ENCODE results near the gene SVOPL.
"Not testable (repeated sequence)": the region's sequence is repeated elsewhere in the genome, so short reads cannot be mapped to it uniquely, and the experiment has no call there.

SVOPL gene, protein sequence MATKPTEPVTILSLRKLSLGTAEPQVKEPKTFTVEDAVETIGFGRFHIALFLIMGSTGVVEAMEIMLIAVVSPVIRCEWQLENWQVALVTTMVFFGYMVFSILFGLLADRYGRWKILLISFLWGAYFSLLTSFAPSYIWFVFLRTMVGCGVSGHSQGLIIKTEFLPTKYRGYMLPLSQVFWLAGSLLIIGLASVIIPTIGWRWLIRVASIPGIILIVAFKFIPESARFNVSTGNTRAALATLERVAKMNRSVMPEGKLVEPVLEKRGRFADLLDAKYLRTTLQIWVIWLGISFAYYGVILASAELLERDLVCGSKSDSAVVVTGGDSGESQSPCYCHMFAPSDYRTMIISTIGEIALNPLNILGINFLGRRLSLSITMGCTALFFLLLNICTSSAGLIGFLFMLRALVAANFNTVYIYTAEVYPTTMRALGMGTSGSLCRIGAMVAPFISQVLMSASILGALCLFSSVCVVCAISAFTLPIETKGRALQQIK

GRCh38 chr7:138700857-138701536, at the start of gene SVOPL:
Gene SVOPL (minus strand): TSS chr7:138701362. CDS start chr7:138679045, 22,317 bp downstream.
- no peak for DNase-seq

- DNase-seq, result no peak
Observed at GRCh38 chr7:138750473-138750872, 49.3 kb upstream of the SVOPL start.

DNA sequence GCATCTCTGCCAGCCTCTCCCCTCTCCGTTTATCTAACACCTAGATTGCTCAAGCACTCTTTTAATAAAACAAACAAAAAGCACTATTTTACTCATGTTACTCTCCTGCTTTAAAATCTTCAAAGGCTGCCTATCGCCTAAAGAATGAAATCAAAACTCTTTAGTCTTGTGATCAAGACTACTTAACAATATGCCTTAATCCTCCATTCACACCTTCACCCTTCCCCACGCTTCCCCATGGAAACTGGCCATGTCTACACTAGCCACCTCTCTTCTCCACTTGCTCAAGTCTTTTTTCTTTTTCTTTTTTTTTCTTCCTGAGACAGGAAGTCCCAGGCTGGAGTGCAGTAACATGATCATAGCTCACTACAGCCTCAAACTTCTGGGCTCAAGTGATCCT, 48.8 kb upstream of the SVOPL start:
- DNase-seq, result no peak

DNA sequence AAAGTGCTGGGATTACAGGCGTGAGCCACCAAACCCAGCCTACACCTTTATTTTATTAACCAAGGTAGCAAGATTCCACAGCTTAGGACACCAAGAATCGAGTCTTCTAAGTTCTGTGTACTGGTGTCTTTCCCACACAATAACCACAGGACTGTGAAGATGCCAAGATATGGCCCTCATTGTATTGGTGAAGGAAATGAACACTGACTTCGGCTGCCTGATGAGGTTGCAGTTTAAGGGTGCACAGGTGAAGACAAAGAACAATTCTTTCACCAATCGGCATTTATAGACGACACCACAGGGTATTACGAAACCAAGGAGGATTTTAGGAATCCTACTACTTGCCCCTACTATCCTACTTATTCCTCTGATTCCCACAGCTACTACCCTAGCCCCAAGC, 47.5 kb upstream of the SVOPL start:
- no peak for DNase-seq

DNA sequence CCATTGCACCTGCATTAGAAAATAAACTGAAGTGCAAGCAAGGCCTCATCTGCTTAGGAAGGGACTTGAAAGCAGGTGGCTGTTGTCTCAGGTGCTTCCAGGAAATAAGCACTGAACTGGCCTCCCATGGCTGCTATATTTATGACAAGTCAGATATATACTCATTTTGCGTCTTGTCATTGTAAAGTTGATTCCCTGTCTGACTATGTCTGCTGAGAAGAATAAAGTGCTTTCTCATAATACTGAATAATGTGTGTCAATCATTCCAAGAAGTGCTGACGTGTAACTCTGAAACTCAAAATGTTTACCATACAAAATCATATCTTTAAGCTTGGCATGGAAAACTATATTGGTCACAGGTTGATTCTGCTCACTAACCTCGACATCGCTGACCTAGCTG, 44.9 kb upstream of the SVOPL start:
- no peak for DNase-seq

GRCh38 chr7:138745189-138745588, 44.0 kb upstream of the SVOPL start:
- no peak for DNase-seq

DNA sequence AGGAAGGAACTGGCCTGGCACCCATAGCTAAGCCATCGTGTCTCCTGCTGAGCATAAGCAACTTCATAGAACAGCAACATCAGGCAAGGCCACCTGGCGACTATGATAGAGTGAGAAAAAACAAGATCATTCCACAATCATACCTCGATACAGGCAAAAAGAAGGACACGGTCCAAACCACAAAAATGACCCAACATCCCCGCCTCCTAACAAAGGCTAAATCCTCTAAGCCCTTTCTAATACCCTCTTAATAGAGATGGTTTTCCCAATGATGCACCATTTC, 40.2 kb upstream of the SVOPL start:
- no peak for DNase-seq

DNA sequence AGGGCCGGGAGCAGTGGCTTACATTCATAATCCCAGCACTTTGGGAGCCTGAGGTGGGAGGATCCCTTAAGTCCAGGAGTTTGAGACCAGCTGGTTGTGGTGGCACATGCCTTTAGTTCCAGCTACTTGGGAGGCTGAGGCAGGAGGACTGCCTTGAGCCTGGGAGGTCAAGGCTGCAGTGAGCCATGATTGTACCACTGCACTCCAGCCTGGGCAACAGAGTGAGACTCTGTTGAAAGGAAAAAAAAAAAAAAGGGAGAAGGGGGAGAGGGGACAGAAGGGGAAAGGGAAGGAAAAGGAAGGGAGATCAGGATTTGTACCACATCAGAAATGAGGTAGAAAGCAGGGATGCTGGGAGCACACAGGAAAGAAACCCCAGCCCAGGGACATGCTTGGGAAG, 38.7 kb upstream of the SVOPL start:
- no peak for DNase-seq

DNA sequence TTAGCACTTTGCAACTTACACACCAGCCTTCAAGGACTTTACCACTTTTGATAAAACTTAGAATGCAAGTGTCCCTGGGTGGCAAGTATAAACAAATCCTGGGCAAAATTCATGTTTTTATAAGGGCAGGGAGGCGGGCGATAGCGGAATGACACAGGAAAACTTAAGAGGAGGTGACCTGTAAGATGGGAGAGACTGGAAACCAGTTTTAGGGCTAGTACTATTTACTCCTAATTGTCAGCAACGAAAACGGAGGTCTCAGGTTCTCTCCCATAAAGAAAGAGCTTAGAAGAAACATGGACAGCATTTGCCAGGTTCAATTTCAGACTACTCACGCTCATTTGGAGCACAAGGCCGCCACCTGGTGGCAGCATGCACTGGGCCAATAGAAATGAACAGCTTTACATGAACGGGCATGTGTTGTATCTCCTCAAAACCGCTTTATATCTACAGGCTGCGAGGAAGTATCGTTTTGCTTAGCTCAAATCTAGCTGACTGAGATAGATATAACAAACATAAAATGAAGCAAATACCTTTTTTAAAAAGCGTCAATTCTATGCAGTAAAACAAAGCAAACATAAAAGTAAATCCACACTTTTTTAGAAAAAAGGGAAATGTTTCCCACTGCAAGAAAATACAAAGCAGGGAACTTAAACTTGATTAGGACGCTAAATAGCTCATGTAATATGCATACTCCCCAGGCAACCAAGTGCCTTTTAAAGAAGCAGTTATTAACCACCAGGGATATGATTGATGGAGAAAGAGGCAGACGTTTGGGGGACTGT, 37.6 kb upstream of the SVOPL start:
- peak in 55 of 56 donors; percentile 14 to 96 (median 61) for DNase-seq

DNA sequence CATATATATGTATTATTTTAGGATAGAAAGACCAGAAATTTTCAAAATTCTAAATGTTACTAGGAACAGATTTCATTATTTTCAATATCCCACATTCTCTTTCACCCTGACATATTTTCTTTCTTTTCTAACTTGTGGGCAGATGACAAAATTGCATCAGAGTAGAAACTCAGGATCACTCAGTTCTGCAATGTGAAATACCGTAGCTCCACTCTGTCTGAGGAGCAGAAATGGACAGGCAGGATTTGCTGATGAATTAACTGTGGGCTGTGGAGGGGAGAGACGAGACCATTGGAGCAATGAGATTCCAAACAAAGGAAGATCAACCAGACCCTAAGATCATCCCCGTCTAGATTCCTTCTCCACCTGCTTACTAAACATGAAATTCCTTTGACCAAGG, 37.0 kb upstream of the SVOPL start:
- no peak for DNase-seq

- DNase-seq, result no peak
Observed at GRCh38 chr7:138735399-138735798, 34.2 kb upstream of the SVOPL start.

GRCh38 chr7:138731733-138732132, 30.6 kb upstream of the SVOPL start:
- DNase-seq, result not testable (repeated sequence)

- no peak for DNase-seq
Observed at GRCh38 chr7:138729444-138729843, 28.3 kb upstream of the SVOPL start.

DNA sequence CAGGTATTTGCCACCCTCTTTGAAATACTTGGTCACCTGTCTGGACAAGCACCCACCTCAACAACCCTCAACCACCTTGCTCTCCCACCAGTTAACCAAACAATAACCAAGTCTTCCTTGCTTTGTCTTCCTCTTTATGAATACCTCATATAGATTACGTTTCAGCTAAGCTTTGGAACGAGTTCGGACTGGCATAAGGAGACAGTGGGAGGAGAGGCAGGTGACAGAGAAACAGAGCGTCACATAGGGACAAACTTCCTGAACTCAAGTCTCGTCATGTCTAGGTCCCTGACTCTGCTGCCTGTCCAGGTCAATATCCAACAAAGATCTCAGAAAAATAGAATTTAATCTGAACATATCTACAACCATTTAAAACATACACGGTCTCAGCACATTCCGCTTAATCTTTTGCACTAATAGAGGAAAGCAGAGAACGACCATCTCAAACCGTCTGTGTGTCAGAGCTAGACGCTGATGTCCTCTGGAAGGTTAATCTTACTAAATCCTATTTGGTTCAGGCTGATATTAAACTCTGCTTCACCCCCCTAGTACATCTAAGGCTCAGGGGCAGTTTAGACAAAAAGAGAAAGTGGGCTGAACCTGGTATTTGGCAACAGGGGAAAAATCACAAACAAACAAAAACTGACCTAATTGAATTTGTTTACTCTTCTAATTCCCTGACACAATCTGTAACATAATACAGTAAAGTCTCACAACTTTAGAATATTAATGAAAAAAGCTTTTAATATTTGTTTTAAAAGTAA, 26.4 kb upstream of the SVOPL start:
- DNase-seq, result no peak

- DNase-seq, result no peak
Observed at GRCh38 chr7:138726288-138726687, 25.1 kb upstream of the SVOPL start.

DNA sequence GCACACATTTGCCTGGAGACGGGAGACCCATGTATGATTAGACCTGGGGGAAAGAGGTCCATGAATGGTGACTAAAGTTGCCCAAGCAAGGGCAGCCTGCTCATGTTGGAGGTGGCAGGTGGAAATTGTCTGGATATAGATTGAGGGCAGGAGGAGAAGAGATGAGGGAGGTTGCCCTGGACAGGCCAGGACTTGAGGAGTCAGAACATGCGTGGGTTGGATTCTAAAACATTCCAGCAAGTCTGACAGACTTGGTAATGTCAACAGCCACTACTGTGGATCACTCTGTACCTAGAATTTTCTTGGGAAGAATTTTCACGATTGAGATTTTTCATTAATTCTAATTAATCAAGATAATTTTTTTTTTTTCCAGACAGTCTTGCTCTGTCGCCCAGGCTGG, 19.1 kb upstream of the SVOPL start:
- no peak for DNase-seq

GRCh38 chr7:138716889-138717288, 15.7 kb upstream of the SVOPL start:
- DNase-seq, result no peak

GRCh38 chr7:138713191-138713590, 12.0 kb upstream of the SVOPL start:
- no peak for DNase-seq

DNA sequence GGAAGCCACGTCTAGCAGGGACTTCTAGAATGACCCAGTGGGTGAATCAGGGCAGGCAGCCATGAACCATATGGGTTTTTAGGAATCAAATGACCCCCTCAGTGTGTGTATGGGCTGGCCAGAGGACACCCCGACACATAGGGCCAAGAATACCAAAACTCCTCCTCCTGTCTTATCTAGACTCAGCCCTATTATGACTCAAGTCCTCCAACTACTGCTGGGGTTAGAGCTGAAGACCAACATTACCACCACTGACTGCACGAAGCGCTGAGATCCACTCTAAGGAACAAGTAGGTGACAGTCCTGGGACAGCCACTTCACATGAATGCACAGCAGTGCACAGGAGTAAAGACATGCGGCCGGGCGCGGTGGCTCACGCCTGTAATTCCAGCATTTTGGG, 11.5 kb upstream of the SVOPL start:
- no peak for DNase-seq

DNA sequence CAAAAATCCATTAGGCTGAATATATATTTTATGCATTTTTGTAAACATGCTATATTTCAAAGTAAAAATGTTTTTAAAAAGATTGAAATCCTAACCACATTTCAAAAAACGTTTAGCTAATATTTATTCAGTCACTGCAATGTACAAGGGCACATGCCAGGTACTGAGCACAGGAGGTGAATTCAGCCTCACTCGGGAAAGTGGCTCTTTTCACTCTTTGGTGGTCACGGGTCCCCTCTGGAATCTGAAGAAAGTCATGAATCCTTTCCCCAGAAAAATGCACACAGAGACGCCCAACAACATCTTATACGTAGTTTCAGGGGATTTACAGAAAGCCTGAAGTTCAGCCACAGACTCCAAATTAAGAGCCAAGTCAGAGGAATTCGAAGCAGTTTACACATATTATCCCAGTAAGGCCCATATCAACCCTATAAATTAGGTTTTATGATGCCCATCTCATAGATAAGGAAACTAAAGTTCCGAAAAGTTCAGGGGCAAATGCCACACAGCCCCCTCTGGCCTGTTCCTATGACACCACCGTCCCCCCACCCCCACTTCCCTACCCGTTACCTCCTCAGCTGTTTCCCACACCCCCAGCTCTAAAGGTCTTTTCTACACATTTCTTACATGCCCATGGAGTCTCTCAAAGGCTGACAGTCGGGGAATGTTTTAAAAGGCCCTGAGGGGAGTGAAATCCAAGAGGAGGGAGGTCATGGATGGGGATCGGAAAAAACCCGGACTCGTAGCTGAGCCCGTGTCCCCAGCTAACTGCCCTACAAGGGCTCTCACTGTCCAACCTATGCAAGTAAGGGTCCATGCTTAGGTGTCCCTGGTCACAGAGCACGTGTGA, 9.6 kb upstream of the SVOPL start:
- DNase-seq, result no peak

GRCh38 chr7:138705167-138705566, 4.0 kb upstream of the SVOPL start:
- DNase-seq, result no peak

Measured in amygdala (tissue), 56 donors.